AG04450 (cell line): ENCODE results near the gene CSTPP1. TPM values are rescaled to one million over a fixed set of nuclear protein-coding genes. Genes with fewer than 3 reads are reported as not detected.
"Not testable (repeated sequence)": the region's sequence is repeated elsewhere in the genome, so short reads cannot be mapped to it uniquely, and the experiment has no call there.

Experiments used
- CTCF ChIA-PET: fragments of 300-600, 350-600 bp; formaldehyde crosslinking; extraction: SDS; loops from one replicate; lab custom pipeline; 2022; ENCODE audit warnings: antibody characterized with exemption, inconsistent platforms; lab: Charles Lee
- POLR2A ChIA-PET: fragments of 350-600 bp; formaldehyde crosslinking; extraction: SDS; loops from one replicate; lab custom pipeline; 2021; ENCODE audit warnings: antibody characterized with exemption, inconsistent platforms; lab: Yijun Ruan, JAX
- DNase-seq: peaks from one replicate; pipeline ENCODE4 v3.0.0-alpha.2; 2011; ENCODE audit warnings: low read depth, low spot score
- H3K27ac ChIP-seq: one replicate; pipeline ENCODE4 v1.5.1; 2012; ENCODE audit warnings: low read depth, low read length, control low read depth
- H3K27me3 ChIP-seq: one replicate; pipeline ENCODE4 v1.6.0; 2012; ENCODE audit warnings: low read length; ENCODE audit not compliant: control insufficient read depth, insufficient read depth
- H3K4me3 ChIP-seq: 2 replicates; pipeline ENCODE4 v1.5.1; 2011; ENCODE audit warnings: mild to moderate bottlenecking, low read depth, low read length, control low read depth
- H3K9me3 ChIP-seq: 2 replicates; pipeline ENCODE4 v1.5.1; 2012; ENCODE audit warnings: low read length; ENCODE audit not compliant: control insufficient read depth, insufficient read depth
- CTCF ChIP-seq: IDR thresholded peaks from 2 replicates; pipeline ENCODE4 v1.5.1; 2011; ENCODE audit warnings: low read depth, low read length, control low read depth, inconsistent platforms
- polyA plus RNA-seq: library from polyadenylated mRNA; depleted of rRNA; stranded (reverse); fragments of >200 nt; gene quantifications from 2 replicates; pipeline ENCODE4 v1.2.3, GENCODE V29; 2011

CSTPP1 gene
- polyA plus RNA-seq, 1 experiment = 30.2 TPM

- H3K9me3 ChIP-seq = no peaks in the 10 kb centered on the region
- no peak overlapping the region for H3K27ac ChIP-seq
- TF ChIP-seq CTCF = no peak
- POLR2A ChIA-PET = interaction anchor here (0.7 kb wide), 1 partner anchor 23 kb away, joined by 6 read pairs; the partner anchor contains the start of gene DDB2
- no peak for DNase-seq
- CTCF ChIA-PET = interaction anchor here (0.6 kb wide), 1 partner anchor 65 kb away, joined by 6 read pairs; no protein-coding TSS in a partner anchor
- H3K4me3 ChIP-seq = no peak overlapping the region
- no peaks in the 10 kb centered on the region for H3K27me3 ChIP-seq
These were observed 255.6 kb downstream of the CSTPP1 start for GRCh38 chr11:47192111-47192510.

- DNase-seq, CTCF ChIA-PET, H3K27me3 ChIP-seq, H3K9me3 ChIP-seq, POLR2A ChIA-PET, H3K27ac ChIP-seq, H3K4me3 ChIP-seq: not testable (repeated sequence)
These were observed 261.6 kb downstream of the CSTPP1 start for GRCh38 chr11:47198161-47198560.

GRCh38 chr11:47201015-47201414, 264.5 kb downstream of the CSTPP1 start:
- POLR2A ChIA-PET = no interaction called here

GRCh38 chr11:47202576-47202975, 266.0 kb downstream of the CSTPP1 start:
- no peak for DNase-seq
- no peak for TF ChIP-seq CTCF
- Histone ChIP-seq H3K9me3 (no peaks in the 10 kb centered on the region), H3K4me3 (no peak overlapping the region), H3K27ac (no peak overlapping the region), H3K27me3 (no peaks in the 10 kb centered on the region)
- POLR2A ChIA-PET = no interaction called here
- CTCF ChIA-PET = interaction anchor here (1.2 kb wide), 1 partner anchor 37 kb away, joined by 3 read pairs; no protein-coding TSS in a partner anchor

More at GRCh38 chr11:47201015-47201414, 264.5 kb downstream of the CSTPP1 start:
- no peaks in the 10 kb centered on the region for H3K27me3 ChIP-seq
- H3K27ac ChIP-seq = no peak overlapping the region
- DNase-seq = no peak
- no peak overlapping the region for H3K4me3 ChIP-seq
- H3K9me3 ChIP-seq = no peaks in the 10 kb centered on the region
- TF ChIP-seq CTCF = no peak
- CTCF ChIA-PET = no interaction called here

- no peak for TF ChIP-seq CTCF
- POLR2A ChIA-PET = interaction anchor here (1.2 to 1.6 kb wide), 2 partner anchors 12 to 30 kb away, joined by 4 read pairs; no protein-coding TSS in a partner anchor
- DNase-seq = peak; percentile 46
- CTCF ChIA-PET = interaction anchor here (0.7 to 1.8 kb wide), 4 partner anchors 23 to 285 kb away, joined by 3 to 4 read pairs (median 4); no protein-coding TSS in a partner anchor
- no peaks in the 10 kb centered on the region for H3K9me3 ChIP-seq
- H3K4me3 ChIP-seq = no peak overlapping the region
- H3K27me3 ChIP-seq = no peaks in the 10 kb centered on the region
- no peak overlapping the region for H3K27ac ChIP-seq
These were observed 268.1 kb downstream of the CSTPP1 start for GRCh38 chr11:47204637-47204989.

GRCh38 chr11:47206577-47206976, 270.0 kb downstream of the CSTPP1 start:
- not testable (repeated sequence) for H3K9me3 ChIP-seq, H3K4me3 ChIP-seq, DNase-seq, H3K27ac ChIP-seq, H3K27me3 ChIP-seq
- CTCF ChIA-PET = interaction anchor here (1.2 kb wide), 1 partner anchor 148 kb away, joined by 6 read pairs; no protein-coding TSS in a partner anchor
- POLR2A ChIA-PET = interaction anchor here (1.3 kb wide), 1 partner anchor 8 kb away, joined by 10 read pairs; the partner anchor contains the start of gene DDB2
